ENCODE data around the gene ADGRV1. TPM values are rescaled to one million over a fixed set of nuclear protein-coding genes. Genes with fewer than 3 reads are reported as not detected.
"Not testable (repeated sequence)": the region's sequence is repeated elsewhere in the genome, so short reads cannot be mapped to it uniquely, and the experiment has no call there.

The ADGRV1 gene
- total RNA-seq, 1 donor from 2014 or later, result 0.13 TPM

GRCh38 chr5:90709323-90710155 lies 150.9 kb downstream of the ADGRV1 start:
- DNase-seq (ENCODE audit: low read depth in 2 of 2), result peak; percentile 4 to 38

- no peak for DNase-seq (ENCODE audit: low read depth in 2 of 2)
Measured at GRCh38 chr5:90718387-90718786, 159.8 kb downstream of the ADGRV1 start.

GRCh38 chr5:90739567-90739966 lies 181.0 kb downstream of the ADGRV1 start:
- no peak for DNase-seq (ENCODE audit: low read depth in 2 of 2)

- no peak for DNase-seq (ENCODE audit: low read depth in 2 of 2)
Measured at GRCh38 chr5:90740244-90740799, 181.7 kb downstream of the ADGRV1 start.

- DNase-seq (ENCODE audit: low read depth in 2 of 2), result no peak
Measured at GRCh38 chr5:90741022-90741564, 182.5 kb downstream of the ADGRV1 start.

- no peak for DNase-seq (ENCODE audit: low read depth in 2 of 2)
Measured at GRCh38 chr5:90746119-90746518, 187.5 kb downstream of the ADGRV1 start.

- DNase-seq (ENCODE audit: low read depth in 2 of 2), result no peak
Measured at GRCh38 chr5:90747175-90747574, 188.6 kb downstream of the ADGRV1 start.

GRCh38 chr5:90747693-90748092 lies 189.1 kb downstream of the ADGRV1 start:
- DNase-seq (ENCODE audit: low read depth in 2 of 2), result no peak

GRCh38 chr5:90759119-90759518 lies 200.5 kb downstream of the ADGRV1 start:
- no peak for DNase-seq (ENCODE audit: low read depth in 2 of 2)

GRCh38 chr5:90767710-90768109 lies 209.1 kb downstream of the ADGRV1 start:
- DNase-seq (ENCODE audit: low read depth in 2 of 2), result no peak

- DNase-seq (ENCODE audit: low read depth in 2 of 2), result not testable (repeated sequence)
Measured at GRCh38 chr5:90770006-90770541, 211.5 kb downstream of the ADGRV1 start.

- no peak for DNase-seq (ENCODE audit: low read depth in 2 of 2)
Measured at GRCh38 chr5:90777959-90778358, 219.4 kb downstream of the ADGRV1 start.

- peak; percentile 31 to 60 for DNase-seq (ENCODE audit: low read depth in 2 of 2)
Measured at GRCh38 chr5:90783460-90784333, 225.1 kb downstream of the ADGRV1 start.

GRCh38 chr5:90786756-90787155 lies 228.2 kb downstream of the ADGRV1 start:
- no peak for DNase-seq (ENCODE audit: low read depth in 2 of 2)

- no peak for DNase-seq (ENCODE audit: low read depth in 2 of 2)
Measured at GRCh38 chr5:90792725-90793124, 234.1 kb downstream of the ADGRV1 start.

- DNase-seq (ENCODE audit: low read depth in 2 of 2), result no peak
Measured at GRCh38 chr5:90793183-90793582, 234.6 kb downstream of the ADGRV1 start.

GRCh38 chr5:90796919-90797318 lies 238.3 kb downstream of the ADGRV1 start:
- not testable (repeated sequence) for DNase-seq (ENCODE audit: low read depth in 2 of 2)

- not testable (repeated sequence) for DNase-seq (ENCODE audit: low read depth in 2 of 2)
Measured at GRCh38 chr5:90800082-90800481, 241.5 kb downstream of the ADGRV1 start.

GRCh38 chr5:90800515-90800914 lies 241.9 kb downstream of the ADGRV1 start:
- not testable (repeated sequence) for DNase-seq (ENCODE audit: low read depth in 2 of 2)

- DNase-seq (ENCODE audit: low read depth in 2 of 2), result peak in 1 of 2 donors; percentile 44
Measured at GRCh38 chr5:90802474-90803317, 244.1 kb downstream of the ADGRV1 start.

- no peak for DNase-seq (ENCODE audit: low read depth in 2 of 2)
Measured at GRCh38 chr5:90803381-90803780, 244.8 kb downstream of the ADGRV1 start.
